Stimulated activated CD4-positive, alpha-beta T cell treated with anti-CD3 and anti-CD28 coated beads, TNF-alpha, amount 100 ng/mL, for 48 hours (primary cell): ENCODE results near the gene TSPAN17.
A peak's percentile ranks its signal among the peaks of the same experiment; 100 is the strongest.

ENCODE experiments used
- DNase-seq, 3 donors: peaks; one replicate each; pipeline ENCODE4 v3.0.0-alpha.2; 2020; ENCODE audit warnings: low read depth in 3 of 3

TSPAN17 gene

DNA sequence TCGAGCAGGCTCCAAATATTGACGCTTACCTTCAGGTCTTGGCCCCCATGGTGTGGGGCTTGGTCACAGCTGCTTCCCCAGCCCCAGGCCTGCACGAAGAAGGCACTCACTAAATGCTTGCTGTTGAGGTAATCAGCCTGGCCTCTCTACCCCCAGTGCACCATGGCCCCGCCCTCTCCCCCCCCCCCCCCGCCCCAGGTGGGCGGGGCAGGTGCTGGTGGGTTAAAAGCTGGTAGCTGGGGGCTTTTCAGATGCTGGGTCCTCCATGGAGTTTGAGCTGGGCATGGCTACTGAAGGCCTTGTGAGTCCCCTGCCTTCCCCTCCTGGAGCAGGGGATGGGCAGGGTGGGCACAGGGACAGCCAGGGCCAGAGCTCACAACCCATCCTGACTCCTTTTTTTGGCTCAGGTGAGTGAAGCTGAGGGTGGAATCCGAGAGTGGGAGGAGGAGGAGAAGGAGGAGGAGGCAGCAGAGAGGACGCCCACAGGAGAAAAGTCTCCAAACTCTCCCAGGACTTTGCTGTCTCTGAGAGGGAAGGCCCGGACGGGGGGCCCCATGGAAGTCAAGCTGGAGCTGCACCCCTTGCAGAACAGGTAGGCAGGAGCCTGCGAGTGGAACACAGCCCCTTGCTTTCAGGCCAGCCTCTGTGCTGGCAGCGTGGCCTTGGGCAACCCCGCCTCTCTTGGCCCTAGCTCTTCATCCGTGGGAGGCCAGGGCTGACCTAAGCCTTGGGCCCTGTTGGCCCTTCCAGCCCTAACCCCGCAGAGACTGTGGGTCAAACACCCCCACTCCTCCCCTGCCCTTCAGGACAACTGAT lies 4.4 kb upstream of the TSPAN17 start:
- DNase-seq, result no peak

DNA sequence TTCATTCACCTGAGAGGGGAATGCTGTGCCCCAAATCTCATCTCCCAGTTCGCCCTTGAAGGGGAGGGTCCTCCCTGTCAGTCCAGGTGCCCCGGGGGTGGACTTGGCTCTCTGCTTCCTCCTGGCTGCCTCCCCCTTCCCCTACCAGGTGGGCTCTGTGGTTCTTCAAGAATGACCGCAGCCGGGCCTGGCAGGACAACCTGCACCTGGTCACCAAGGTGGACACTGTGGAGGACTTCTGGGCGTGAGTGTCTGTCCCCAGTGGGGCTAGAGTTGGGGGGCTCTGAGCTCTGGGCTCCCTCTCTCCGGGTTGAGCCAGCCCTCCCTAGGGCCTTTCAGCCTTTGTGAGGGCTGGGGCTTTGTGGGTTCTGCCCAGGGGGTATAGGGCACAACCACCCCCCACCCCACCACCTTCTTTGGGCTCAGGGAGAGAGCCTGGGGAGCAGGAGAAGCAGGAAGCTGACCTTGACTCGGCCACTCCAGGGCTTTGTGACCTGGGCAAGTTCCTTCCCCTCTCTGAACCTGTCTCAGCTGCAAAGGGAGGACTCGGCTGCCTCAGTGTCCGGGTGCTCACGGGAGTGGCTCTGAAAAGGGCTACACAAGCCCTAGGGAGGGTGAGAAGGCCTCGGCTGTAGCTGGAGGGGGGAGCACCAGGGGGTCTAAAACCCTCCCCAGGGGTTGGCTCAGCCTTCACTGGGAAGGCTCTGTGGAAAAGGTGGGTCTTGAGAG lies 3.6 kb upstream of the TSPAN17 start:
- DNase-seq, result no peak

DNA sequence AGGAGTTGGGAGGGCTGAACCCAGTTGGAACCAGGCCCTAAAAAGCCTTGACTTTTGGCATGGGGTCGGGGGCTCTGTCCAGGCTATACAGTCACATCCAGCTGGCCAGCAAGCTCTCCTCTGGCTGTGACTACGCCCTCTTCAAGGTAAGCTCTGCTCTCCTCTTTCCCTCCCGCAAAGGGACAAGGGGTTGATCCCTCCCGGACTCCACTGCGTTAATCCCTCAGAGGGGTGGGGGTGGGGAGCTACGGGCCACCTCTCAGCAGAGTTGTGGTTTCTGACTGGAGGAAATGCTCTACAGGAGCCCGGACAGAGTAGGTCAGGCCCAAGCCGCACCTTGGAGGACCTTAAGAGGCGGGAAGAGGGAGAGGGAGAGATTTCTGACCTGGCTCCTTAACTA lies 3.0 kb upstream of the TSPAN17 start:
- DNase-seq, result no peak

DNA sequence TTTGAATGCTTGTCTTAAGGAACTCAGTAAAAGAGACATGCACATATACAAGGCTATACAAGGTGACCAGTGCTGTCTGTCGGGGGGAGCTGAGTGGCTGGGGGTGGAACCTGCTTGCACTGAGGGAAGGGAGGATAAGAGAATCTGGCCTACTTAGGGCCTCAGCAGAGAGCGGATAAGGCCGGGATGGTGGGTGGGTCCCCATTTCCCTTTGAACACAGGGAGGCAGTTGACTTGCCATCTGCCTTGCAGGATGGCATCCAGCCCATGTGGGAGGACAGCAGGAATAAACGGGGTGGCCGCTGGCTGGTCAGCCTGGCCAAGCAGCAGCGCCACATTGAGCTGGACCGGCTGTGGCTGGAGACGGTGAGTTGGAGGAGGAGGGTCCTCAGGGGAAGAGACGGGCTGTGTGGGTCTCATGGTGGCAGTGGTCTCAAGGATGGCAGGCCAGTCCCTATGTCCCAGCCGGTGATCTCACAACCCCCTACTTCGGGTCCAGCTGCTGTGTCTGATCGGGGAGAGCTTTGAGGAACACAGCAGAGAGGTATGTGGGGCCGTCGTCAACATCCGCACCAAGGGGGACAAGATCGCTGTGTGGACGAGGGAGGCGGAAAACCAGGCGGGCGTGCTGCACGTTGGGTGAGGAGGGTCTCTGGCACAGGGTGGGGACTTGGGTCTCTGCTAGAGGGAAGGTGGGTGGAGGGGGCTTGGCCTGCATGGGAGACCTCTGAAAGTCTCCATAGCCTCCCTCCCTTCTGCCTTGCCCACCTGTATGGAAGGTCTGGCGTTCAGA lies 2.2 kb upstream of the TSPAN17 start:
- DNase-seq, result no peak

DNA sequence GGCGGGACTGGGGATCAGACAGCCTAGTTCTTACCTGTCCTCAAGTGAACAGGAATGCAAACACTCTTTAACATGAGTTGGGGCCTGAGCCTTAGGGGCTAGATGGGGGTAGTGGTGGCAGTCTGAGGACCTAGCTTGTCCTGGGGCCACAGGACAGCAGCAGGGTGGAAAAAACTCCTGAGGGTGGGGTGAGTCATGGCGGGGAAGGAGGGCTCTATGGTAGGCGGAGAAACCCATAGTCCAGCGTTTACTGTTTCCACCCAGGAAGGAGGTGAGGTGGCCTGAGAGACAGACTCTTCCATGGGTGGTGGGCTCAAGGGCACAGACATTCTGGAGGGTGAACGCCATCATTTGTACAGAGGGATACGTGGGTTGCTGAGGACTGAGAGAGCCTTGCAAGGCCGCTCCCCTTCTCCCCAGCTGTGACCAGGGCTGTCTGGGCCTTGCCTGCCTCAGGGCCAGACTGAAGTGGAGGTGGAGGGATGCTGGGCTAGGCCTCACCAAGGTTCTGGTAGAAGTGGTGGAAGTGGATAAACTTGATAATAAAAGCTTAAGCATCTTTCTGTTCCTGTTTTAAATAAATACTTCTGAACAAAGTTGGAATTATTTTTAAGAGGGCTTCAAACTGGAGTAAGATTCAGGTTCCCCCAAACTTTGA lies 1.1 kb upstream of the TSPAN17 start:
- no peak for DNase-seq

DNA sequence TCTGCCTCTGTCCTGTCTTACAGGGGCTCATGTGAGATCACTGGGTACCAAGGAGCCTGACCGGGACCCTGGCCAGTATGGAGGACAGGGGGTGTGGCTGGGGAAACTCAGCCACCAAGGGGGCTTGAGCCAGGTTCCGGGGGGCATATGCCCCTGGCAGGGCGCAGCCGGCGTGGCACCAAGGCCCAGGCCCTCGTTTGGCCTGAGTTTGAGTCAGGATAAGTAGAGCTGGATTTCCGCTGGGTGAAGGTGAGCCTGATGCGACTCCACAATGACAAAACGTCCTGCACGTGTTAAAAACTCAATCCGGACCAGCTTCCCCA lies 616 bp upstream of the TSPAN17 start:
- DNase-seq, result no peak

DNA sequence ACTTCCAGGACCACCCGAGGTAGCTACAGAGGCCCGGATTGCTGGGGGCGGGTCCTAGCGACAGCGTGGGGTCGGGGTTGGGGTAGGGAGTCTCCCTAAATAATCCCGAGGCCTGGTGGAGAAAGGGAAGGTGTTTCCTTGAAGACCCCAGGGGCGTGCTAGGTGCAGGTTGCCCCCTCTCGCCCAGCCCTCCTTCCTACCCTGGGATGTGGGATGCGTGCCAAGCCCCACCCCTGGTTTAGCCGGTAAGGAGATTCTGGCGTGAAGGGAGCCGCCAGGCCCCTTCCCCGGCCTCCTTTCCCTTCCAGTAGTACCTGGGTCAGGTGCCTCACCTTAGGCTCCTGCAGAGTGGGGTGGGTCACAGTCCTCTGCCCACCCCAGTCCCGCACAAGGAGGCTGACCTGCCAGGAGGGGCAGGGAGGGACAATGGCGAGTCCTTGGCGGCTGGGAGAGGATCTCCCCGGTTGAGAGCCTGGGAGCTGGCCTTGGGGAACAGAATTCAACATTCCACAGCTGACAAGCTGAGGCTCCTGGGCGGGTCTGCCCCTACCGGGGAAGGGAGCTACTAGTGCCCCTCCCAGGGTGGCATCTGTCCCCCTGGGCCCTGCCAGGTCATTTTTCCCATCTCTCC lies 674 bp downstream of the TSPAN17 start:
- DNase-seq, result no peak

DNA sequence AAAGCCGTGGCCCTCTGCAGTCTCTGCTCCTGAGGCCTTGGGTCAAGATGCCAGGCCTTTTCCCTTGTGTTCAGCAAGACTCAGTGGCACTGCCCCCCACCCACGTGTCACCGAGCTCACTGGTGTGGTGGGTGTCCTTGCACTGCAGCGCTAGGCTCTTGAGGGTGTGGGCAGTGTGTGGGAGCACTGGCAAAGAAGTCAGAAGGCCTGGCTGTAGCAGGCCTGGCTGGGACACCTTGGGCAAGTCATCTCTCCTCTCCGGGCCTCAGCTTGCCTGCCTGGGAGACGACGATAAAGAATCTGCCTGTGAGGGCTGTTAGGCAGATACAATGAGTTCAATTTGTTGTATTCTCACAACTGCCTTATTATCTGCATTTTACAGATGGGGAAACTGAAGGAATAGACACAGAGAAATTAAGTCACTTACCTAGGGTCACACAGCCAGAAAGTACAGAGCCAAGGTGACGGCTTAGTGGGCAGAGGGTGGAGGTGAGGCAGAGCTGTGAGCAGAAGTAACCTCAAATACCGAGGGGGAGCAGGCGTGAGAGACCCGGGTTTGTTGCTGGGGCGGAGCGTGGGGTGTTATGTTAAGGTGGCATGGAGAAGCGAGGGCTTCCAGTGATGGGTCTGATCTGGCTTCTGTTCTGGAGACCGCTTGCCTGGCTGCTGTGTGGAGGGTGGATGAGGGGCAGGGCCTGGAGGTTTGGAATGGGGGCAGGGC lies 1.4 kb downstream of the TSPAN17 start:
- no peak for DNase-seq

DNA sequence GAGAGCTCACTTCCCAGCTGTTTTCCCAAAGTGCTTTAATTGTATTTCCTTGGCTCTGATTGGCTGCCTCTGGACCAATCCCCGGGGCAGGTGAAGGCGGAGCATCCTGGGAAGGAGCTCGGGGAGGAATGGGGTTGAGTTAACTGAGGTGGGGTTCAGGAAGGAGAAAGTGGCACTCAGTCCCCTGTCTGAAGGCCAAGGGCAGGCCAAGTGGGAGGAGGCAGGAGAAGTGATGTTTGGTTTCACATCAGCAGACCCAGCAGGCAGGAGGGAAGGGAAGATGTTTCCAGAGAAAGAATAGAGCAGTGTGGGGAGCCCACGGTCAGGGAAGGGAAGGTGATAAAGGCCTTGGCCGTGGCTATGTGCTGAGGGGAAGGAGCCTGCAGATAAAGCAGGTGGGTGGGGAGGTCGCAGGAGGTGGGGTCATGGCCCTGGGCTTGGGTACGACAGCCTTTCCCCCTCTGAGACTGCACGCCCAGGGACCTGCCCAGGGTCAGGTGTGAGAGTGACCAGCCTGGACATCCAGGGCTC lies 3.1 kb downstream of the TSPAN17 start:
- no peak for DNase-seq

DNA sequence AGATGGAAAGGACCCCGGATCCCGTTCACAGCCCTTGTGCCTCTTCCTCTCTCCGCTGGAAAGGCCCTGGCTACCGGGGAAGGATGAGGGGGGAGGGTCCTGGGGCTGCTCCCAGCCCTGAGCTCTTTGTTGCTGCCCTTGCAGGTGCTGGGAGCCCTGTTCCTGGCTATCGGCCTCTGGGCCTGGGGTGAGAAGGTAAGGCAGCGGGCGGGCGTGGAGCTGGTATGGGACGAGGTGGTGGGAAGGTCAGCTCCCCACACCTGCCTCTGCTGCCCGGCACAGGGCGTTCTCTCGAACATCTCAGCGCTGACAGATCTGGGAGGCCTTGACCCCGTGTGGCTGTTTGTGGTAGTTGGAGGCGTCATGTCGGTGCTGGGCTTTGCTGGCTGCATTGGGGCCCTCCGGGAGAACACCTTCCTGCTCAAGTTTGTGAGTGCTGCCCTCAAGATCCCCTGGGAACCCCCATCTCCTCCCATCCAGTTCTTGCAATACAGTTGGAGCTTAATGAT lies 4.2 kb downstream of the TSPAN17 start:
- no peak for DNase-seq

DNA sequence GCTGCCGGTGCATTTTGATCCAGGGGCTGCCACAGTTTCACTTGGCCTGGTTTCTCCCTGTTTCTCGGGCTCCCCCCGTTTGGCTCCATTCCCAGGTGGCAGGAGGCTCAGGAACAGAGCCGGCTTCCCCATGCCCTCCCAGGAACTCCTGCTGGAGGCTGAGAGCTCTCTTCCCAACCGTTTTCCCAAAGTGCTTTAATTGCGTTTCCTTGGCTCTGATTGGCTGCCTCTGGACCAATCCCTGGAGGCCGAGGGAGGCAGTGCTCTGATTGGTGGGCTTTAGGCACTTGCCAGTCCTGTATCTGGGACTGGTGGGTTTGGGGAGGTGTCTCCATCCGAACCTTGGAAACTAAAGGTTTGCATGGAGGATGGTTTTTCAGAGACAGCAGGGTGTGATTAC lies 4.9 kb downstream of the TSPAN17 start:
- no peak for DNase-seq

DNA sequence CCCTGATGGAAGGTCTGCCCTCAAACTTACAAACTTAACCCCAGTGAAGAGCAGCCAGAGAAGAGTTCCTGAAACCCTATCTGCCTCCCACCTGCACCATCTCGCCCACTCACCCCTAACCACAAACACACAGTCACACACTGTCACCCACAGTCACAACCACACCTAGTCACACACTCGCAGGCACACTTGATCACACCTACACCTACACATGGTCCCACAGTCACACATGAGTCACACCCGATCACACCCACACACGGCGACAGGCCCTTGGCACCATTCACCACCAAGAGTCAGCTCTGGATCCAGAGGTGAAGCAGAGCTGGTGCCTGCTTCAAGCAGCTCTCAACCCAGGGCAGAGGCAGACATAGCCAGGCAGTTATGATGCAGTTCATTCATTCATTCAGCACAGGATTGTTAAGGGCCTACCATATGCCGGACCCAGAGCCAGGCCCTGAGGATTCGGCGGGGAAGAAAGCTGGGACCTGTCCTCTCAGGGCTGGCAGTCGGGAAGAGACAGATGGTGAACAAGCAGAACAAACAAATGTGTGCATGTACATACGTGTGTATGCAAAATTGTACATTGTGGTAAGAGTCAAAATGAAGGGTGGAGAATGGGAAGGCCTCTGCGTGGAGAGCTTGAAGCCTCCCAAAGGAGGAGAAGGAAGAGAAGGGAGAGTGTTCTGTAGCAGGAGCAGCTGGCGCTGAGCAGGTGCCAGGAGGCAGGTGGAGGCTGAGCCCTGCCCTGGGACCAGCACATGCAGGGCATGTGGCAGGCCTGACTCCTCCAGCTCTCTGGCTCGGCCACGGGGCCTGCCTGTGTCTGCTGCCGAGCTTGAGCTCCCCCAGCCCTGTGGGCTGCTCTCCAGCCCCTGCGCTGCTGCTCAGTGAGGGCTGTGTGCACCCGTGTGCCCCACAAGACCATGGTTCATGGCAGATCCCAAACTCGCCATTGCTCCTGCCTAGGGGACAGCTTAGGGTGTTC lies 6.4 kb downstream of the TSPAN17 start:
- peak; percentile 56 to 79 (median 77) for DNase-seq

DNA sequence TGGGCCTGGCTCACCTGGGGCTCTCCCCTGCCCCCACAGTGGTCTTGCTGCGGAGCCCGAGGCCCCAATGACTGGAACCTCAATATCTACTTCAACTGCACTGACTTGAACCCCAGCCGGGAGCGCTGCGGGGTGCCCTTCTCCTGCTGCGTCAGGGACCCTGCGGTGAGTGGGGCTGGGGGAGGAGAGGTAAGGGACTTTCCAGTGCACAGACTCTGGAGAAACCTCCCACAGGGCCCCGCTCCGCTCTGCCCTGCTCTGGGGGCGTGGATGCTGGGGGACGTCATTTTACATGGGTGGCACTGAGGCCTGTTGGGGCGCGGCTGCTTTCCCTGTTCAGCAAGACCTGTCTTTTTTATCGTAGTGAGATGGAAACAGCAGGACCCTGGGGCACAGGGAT lies 7.6 kb downstream of the TSPAN17 start:
- no peak for DNase-seq

DNA sequence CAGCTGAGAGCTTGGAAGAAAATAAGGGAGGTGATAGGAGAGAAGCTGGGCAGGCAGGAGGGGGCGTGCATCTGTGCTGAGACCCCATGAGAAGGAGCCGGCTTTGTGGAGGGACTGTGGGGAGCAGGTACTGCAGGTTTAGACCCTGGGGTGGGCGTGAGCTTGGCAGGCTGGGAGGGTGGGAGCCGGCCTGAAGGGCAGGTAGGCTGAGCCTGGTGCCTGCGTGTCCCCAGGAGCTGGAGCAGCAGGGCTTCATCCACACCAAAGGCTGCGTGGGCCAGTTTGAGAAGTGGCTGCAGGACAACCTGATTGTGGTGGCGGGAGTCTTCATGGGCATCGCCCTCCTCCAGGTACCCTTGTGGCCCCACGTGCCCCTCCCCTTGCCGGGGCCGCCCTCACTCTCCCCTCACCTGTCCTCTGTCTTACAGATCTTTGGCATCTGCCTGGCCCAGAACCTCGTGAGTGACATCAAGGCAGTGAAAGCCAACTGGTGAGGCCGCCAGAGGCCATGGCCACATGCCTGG lies 9.2 kb downstream of the TSPAN17 start:
- DNase-seq, result no peak

DNA sequence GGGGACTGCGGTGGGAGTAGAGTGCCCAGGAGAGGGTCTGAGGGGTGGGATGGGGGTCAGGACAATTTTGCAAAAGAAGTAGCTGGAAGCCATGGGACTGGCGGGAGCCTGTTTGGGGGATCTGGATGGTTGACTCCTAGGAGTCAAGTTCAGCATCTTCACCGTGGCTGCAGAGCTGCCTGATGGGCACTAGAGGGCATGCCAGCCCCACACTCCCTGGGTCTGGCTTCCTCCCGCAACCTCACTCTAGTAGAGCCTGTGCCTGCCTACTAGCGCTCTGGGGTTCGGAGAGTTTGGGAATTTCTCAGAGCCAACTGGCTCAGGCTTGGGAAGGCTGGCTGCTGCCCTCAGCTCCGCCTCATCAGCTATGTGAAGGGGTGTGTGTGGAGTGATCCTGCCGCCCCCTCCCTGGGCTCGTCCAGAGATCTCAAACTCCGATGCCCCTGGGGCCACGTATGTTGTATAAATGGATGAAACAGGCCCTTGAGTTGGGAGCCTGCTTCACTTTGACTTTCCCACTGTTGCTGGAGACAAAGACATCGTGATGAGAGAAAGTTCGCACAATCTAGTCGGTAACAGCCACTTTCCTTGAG lies 10.8 kb downstream of the TSPAN17 start:
- DNase-seq, result peak; percentile 36 to 46 (median 36)

DNA sequence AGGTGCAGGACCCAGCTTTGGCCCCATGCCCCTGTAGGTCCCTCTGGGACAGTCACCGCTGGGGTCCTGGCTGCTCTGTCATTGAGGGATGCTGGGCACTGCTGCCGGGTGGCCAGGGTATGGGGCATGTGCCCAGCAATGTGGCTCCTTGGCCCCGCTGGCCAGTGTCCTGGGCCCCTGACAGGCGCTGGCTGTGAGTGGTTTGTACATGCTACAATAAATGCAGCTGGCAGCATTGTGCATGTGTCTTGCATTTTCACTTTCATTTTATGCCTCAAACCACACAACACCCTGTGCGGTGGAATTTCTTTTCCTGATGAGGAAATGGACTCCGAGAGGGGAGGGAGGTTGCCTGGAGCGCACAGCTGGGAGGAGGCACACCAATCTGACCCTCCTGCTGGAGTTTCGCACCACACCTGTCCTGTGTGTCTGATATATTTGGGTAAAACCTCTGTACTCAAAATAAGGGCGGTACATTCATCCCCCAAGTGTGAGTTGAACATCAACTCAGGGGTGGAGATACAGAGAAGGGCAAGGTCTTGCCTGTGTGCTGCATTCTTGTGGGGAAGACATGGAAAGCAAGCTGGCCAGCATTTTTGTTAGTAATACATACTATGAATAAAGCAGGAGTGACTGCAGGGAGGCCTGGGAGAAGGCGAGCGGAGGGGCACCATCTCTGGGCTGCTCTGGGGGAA lies 11.7 kb downstream of the TSPAN17 start:
- no peak for DNase-seq

DNA sequence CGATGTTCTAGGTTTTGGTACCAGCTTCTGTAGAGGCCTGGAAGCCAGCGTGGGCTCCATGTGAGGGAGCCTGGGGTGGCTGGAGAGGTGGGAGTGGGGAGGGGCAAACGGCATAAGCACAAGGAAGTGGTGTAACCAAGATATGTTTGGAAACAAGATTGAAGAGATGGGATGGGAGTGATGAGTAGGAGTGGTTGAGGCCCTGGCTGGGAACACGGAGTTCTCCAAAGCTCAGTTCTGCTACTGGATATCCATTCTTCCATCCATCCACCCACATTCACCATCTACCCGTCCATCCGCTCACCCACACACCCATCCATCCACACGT lies 12.2 kb downstream of the TSPAN17 start:
- DNase-seq, result no peak

DNA sequence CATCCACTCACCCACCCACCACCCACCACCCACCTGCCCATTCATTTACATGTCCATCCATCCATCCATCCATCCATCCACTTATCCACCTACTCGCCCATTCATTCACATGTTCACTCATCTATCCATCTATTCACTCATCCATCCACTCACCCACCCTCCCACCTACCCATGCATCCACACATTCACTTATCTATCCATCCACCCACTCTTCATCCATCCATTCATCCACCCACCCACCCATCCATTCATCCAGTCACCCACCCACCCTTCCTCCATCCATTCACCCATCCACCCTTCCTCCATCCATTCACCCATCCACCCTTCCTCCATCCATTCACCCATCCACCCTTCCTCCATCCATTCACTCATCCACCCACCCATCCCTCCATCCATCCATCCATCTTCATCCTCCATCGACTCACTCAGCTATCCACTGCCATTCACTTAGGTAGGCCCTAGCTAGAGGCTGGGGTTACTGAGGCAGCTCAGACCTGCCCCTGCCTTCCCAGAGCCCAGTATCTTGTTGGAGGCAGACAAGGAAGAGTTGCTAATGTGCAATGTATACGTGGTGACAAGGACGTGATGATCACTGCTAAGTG lies 12.7 kb downstream of the TSPAN17 start:
- DNase-seq, result no peak
